Bronchial epithelial cell (primary cell): ENCODE data around the gene COMTD1. TPM values are rescaled to one million over a fixed set of nuclear protein-coding genes. Genes with fewer than 3 reads are reported as not detected.

Experiments used
- DNase-seq: peaks from one replicate; pipeline ENCODE4 v3.0.0-alpha.2; 2010; ENCODE audit warnings: low read depth
- FAIRE-seq: peaks from 2 replicates; lab custom pipeline; 2011; peaks lifted over from hg19 to GRCh38; lab: Jason Lieb, UNC
- H3K27me3 ChIP-seq: 2 replicates; pipeline ENCODE4 v1.5.1; 2011; ENCODE audit warnings: low read length; ENCODE audit not compliant: control insufficient read depth, insufficient read depth
- H3K36me3 ChIP-seq: 2 replicates; pipeline ENCODE4 v1.5.1; 2011; ENCODE audit warnings: low read length; ENCODE audit not compliant: control insufficient read depth, insufficient read depth
- H3K4me3 ChIP-seq: 2 replicates; pipeline ENCODE4 v1.5.1; 2011; ENCODE audit warnings: mild to moderate bottlenecking, low read depth, low read length, control low read depth
- CTCF ChIP-seq: IDR thresholded peaks from 2 replicates; pipeline ENCODE4 v1.5.1; 2011; ENCODE audit warnings: mild to moderate bottlenecking, moderate library complexity, low read length, control low read depth, inconsistent platforms; ENCODE audit not compliant: insufficient read depth, severe bottlenecking
- total RNA-seq: library from RNA; depleted of rRNA; stranded (reverse); fragments of >200 nt; gene quantifications from 2 replicates; pipeline ENCODE4 v1.2.1, GENCODE V29; 2014

Gene COMTD1
- total RNA-seq, 1 donor from 2014 or later, result 11.8 TPM

DNA sequence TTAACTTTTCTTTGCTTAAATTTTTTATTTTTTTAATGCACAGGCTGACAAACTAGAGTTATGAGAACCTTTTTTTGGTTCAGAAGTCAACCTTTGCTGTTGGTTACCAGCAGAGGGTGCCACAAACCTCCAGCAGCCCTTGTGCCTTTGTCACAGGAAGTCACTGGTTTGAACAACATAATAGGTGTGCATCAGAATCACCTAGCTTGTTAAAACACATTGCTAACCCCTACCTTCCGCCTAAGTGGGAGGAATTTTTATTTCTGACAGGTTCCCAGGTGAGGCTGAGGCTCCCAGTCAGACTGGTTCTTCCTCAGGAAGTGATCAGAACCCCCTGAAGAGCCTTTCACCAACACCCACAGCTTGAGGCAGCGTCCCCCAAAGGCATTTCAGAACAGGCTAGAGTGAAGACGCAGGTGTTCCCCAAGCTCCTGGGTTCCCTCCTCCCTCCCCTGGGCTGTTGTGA lies 47.8 kb downstream of the COMTD1 start:
- no peak overlapping the region for H3K4me3 ChIP-seq
- FAIRE-seq (no peak), DNase-seq (peak; percentile 93)
- H3K36me3 ChIP-seq, result no peaks in the 10 kb centered on the region
- H3K27me3 ChIP-seq, result no peaks in the 10 kb centered on the region
- peak; percentile 83 for TF ChIP-seq CTCF

GRCh38 chr10:75186310-75186709 lies 49.4 kb downstream of the COMTD1 start:
- H3K27me3 ChIP-seq, result no peaks in the 10 kb centered on the region
- no peak for TF ChIP-seq CTCF
- FAIRE-seq, result no peak
- H3K36me3 ChIP-seq, result no peaks in the 10 kb centered on the region
- H3K4me3 ChIP-seq, result no peak overlapping the region
- no peak for DNase-seq

Other genes with a start within 250 kb of the COMTD1 start
- gene SAMD8, start 124.3 kb downstream of the COMTD1 start, total RNA-seq, result 25.5 and 36.0 TPM in 2 replicates
- 144 and 270 TPM in 2 replicates for gene VDAC2, start 25.2 kb downstream of the COMTD1 start, total RNA-seq
- 2.1 and 2.6 TPM in 2 replicates for gene ZNF503, start 165.8 kb upstream of the COMTD1 start, total RNA-seq
- 1.6 and 3.1 TPM in 2 replicates for gene LRMDA, start 195.7 kb upstream of the COMTD1 start, total RNA-seq